ENCODE measurements around the gene TBC1D8B. TPM values are rescaled to one million over a fixed set of nuclear protein-coding genes. Genes with fewer than 3 reads are reported as not detected.

TBC1D8B gene
- total RNA-seq (2021; fragmentation: NEBNext Ultra II Directional; extraction: Animal tissue kit (Norgen Biotek cat#: 25700)) = 7.8 and 8.4 TPM in 2 replicates
- 0.71 and 0.91 TPM in 2 replicates for polyA plus RNA-seq (2011; rRNA removed)
- 2.0 TPM for polyA plus RNA-seq (2011; cell fraction: cytosol; rRNA removed)
- 1.5 TPM for polyA plus RNA-seq (2011; cell fraction: nucleus; rRNA removed)
- 2.3 to 6.0 TPM (median 3.3 TPM) in 4 replicates for polyA plus RNA-seq (2012, experiment 1 of 2)
- polyA plus RNA-seq (2012, experiment 2 of 2) = 0.18 TPM
- 9.3 TPM for polyA plus RNA-seq (2013, experiment 1 of 2)
- polyA plus RNA-seq (2013, experiment 2 of 2) = 7.7 TPM
- 2.3 and 3.1 TPM in 2 replicates for polyA minus RNA-seq (2011; rRNA and poly(A)+ RNA removed)
- 4.8 TPM for polyA minus RNA-seq (2011; cell fraction: cytosol; rRNA and poly(A)+ RNA removed)
- polyA minus RNA-seq (2011; cell fraction: nucleus; rRNA and poly(A)+ RNA removed) = 10.3 TPM
- long read RNA-seq, experiment 1, full-length matches to known transcripts = 4 of 8 reads
- long read RNA-seq, experiment 1, partial matches to known transcripts = 1 of 8 reads
- long read RNA-seq, experiment 1, other reads (novel, unspliced or antisense) = 3 of 8 reads
- long read RNA-seq, experiment 2, full-length matches to known transcripts = 7 of 9 reads
- long read RNA-seq, experiment 2, partial matches to known transcripts = 1 of 9 reads
- long read RNA-seq, experiment 2, other reads (novel, unspliced or antisense) = 1 of 9 reads

- FAIRE-seq = peak; percentile 91
- H3K9ac ChIP-seq (replicated peaks in 1 of 4; ENCODE audit: extremely low read depth in 1 of 4, low read depth in 3 of 4, low read length in 3 of 4) = peak within 1 kb of the TSS in 3 of 4 experiments; percentile 35 to 66 (median 48); a peak in 6 of 7 replicates
- no peak for TF ChIP-seq USF2 (IDR thresholded peaks at IDR 0.05; ENCODE audit: low read length)
- 0 out of 2 replicates have a peak, but pooled peaks have one; percentile 1 for TF ChIP-seq PHF8 (conservative IDR thresholded peaks at IDR 0.05; ENCODE audit: low read depth, low read length)
- TF ChIP-seq KDM4A (IDR thresholded peaks at IDR 0.05; ENCODE audit: low read depth, low read length, severe bottlenecking) = peak; percentile 61
- TF ChIP-seq HDAC6 (IDR thresholded peaks at IDR 0.05; ENCODE audit: low read depth, low read length) = no peak
- peak; percentile 42 for TF ChIP-seq ASH2L (IDR thresholded peaks at IDR 0.05; ENCODE audit: low read length)
- TF ChIP-seq SP2 (IDR thresholded peaks at IDR 0.05; ENCODE audit: low read length) = no peak
These were observed at the start of gene TBC1D8B for GRCh38 chrX:106802388-106803275. Gene TBC1D8B (plus strand): TSS chrX:106802673. CDS start chrX:106802854, 181 bp downstream.

More at GRCh38 chrX:106802388-106803275, at the start of gene TBC1D8B:
- no peak within 1 kb of the TSS for H2BK120ac ChIP-seq (replicated peaks; ENCODE audit: low read depth, low read length)
- H2BK20ac ChIP-seq (ENCODE audit: low read length) = no peak within 1 kb of the TSS
- no peak within 1 kb of the TSS for H4K91ac ChIP-seq (replicated peaks; ENCODE audit: insufficient read length, low read length)
- H3K4ac ChIP-seq (replicated peaks; ENCODE audit: insufficient read length, low read depth, low read length) = no peak within 1 kb of the TSS
- peak; percentile 39 to 55 for DNase-seq (ENCODE audit: low read depth in 1 of 2, low spot score in 2 of 2)
- H2BK12ac ChIP-seq (ENCODE audit: low read depth, low read length) = peak within 1 kb of the TSS; percentile 50; the same call in 1 of the 2 replicates
- ChIA-PET CTCF (ENCODE audit: partially characterized antibody) (no interaction called here), POLR2A (ENCODE audit: partially characterized antibody) (no interaction called here)
- H2BK15ac ChIP-seq (ENCODE audit: low read length) = peak within 1 kb of the TSS; percentile 46; the same call in 1 of the 2 replicates
- H2BK5ac ChIP-seq (ENCODE audit: low read depth, low read length) = peak within 1 kb of the TSS; percentile 66; the same call in 1 of the 2 replicates
- H3K36me3 ChIP-seq (ENCODE audit: control insufficient read depth in 2 of 4, insufficient read depth in 4 of 4, low read length in 3 of 4) = no peaks in the 10 kb centered on the region
- no peak within 1 kb of the TSS for H4K5ac ChIP-seq (ENCODE audit: insufficient read length, low read depth, low read length)
- H4K20me1 ChIP-seq (replicated peaks in 1 of 2; ENCODE audit: control insufficient read depth in 1 of 2, insufficient read depth in 2 of 2, low read length in 2 of 2) = no peaks in the 10 kb centered on the region
- peak within 1 kb of the TSS; percentile 28; the same call in 1 of the 2 replicates for H3K18ac ChIP-seq (ENCODE audit: extremely low read depth, low read length)
- H3K23me2 ChIP-seq (ENCODE audit: low read depth, low read length) = 0 out of 2 replicates have a peak, but pooled peaks cover 2% of the 10 kb centered on the region
- peak within 1 kb of the TSS; percentile 52 to 90 (median 82) for H3K4me3 ChIP-seq (ENCODE audit: extremely low read depth in 1 of 4, insufficient read depth in 2 of 4, low read depth in 3 of 4, low read length in 4 of 4)
- peak within 1 kb of the TSS; percentile 75 to 85 for H3K4me2 ChIP-seq (ENCODE audit: insufficient read depth in 1 of 2, low read depth in 2 of 2, low read length in 2 of 2)
- no peak within 1 kb of the TSS for H3K23ac ChIP-seq (ENCODE audit: insufficient read length)
- no peaks in the 10 kb centered on the region for H3K4me1 ChIP-seq (replicated peaks in 1 of 4; ENCODE audit: control insufficient read depth in 3 of 4, insufficient read depth in 4 of 4, low read length in 3 of 4)
- H3K14ac ChIP-seq (ENCODE audit: insufficient read length) = no peak within 1 kb of the TSS
- H2AK5ac ChIP-seq (ENCODE audit: low read depth, low read length) = no peak within 1 kb of the TSS
- H4K8ac ChIP-seq (ENCODE audit: extremely low read depth, insufficient read depth, low read length) = 0 out of 2 replicates have a peak within 1 kb of the TSS, but pooled peaks have one; percentile 18
- no peaks in the 10 kb centered on the region for H3K79me1 ChIP-seq (ENCODE audit: low read depth, low read length)
- H3K56ac ChIP-seq (replicated peaks; ENCODE audit: insufficient read length, low read depth, low read length) = peak within 1 kb of the TSS; percentile 25
- H3K27ac ChIP-seq (ENCODE audit: low read depth, low read length) = no peak within 1 kb of the TSS; the same call in 1 of the 2 replicates
- H2AFZ ChIP-seq (ENCODE audit: low read length) = peak within 1 kb of the TSS; percentile 62
- no peaks in the 10 kb centered on the region for H3K79me2 ChIP-seq (ENCODE audit: control insufficient read depth in 1 of 2, insufficient read depth in 2 of 2, low read length in 2 of 2)
- no peaks in the 10 kb centered on the region; a peak in 1 of 7 replicates for H3K27me3 ChIP-seq (replicated peaks in 1 of 4; ENCODE audit: control insufficient read depth in 3 of 4, extremely low read depth in 1 of 4, insufficient read depth in 3 of 4, low read length in 3 of 4)
- no peaks in the 10 kb centered on the region for H3K9me3 ChIP-seq (ENCODE audit: insufficient read depth in 2 of 2, low read depth in 1 of 2, low read length in 1 of 2)
- WGBS, 2 experiments (ENCODE audit: extremely low coverage in 1 of 2, insufficient coverage in 1 of 2, insufficient read length in 1 of 2, insufficient replicate concordance in 2 of 2, low coverage in 1 of 2, low lambda C conversion rate in 2 of 2, missing lambda C conversion rate in 1 of 2) = 1% methylated on average over 25 of the region's 36 CpGs; no CpG with 5 or more reads in 1 of the 2 experiments

Data from H1 (cell line).